H54 (cell line): ENCODE data around the gene HASPIN.

Source experiments
- DNase-seq: peaks from one replicate; pipeline ENCODE4 v3.0.0; 2011; ENCODE audit warnings: low spot score, mixed read lengths; ENCODE audit not compliant: insufficient read length
- FAIRE-seq: peaks from 3 replicates; lab custom pipeline; 2011; peaks lifted over from hg19 to GRCh38; lab: Jason Lieb, UNC
- POLR2A ChIP-seq: IDR thresholded peaks from 2 replicates; pipeline ENCODE4 v1.6.1; 2011; ENCODE audit warnings: low read depth, mild to moderate bottlenecking, low read length

The HASPIN gene

GRCh38 chr17:3723556-3724377 is at the start of gene HASPIN:
HASPIN (plus strand) TSS chr17:3723903; CDS start chr17:3723936, 33 bp downstream.
- no peak for FAIRE-seq
- peak; percentile 80 for TF ChIP-seq POLR2A
- DNase-seq, result peak; percentile 93

DNA sequence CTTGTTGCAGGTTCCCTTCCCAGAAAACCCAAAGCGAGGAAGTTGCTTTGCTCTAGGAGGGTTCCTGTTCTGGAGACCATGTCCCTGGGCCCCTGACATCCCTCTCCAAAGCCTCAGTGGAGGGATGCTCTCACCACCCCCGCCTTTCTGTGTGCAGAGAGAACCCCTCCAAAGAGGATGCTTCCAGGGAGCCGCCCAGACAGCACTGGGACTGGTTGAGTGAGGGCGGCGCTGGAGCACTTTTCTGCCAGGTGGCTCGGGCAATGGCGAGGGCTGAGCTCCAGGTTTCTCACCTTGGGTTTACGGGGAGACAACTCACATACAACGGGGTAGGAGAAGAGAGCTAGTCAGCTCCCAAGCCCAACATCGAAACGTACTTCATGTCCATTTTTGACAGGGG is 47.8 kb upstream of the HASPIN start:
- DNase-seq (no peak), FAIRE-seq (no peak)
- no peak for TF ChIP-seq POLR2A

- no peak for TF ChIP-seq POLR2A
- DNase-seq, result peak; percentile 65
- FAIRE-seq, result no peak
These were observed 45.4 kb upstream of the HASPIN start for GRCh38 chr17:3678095-3678820.

DNA sequence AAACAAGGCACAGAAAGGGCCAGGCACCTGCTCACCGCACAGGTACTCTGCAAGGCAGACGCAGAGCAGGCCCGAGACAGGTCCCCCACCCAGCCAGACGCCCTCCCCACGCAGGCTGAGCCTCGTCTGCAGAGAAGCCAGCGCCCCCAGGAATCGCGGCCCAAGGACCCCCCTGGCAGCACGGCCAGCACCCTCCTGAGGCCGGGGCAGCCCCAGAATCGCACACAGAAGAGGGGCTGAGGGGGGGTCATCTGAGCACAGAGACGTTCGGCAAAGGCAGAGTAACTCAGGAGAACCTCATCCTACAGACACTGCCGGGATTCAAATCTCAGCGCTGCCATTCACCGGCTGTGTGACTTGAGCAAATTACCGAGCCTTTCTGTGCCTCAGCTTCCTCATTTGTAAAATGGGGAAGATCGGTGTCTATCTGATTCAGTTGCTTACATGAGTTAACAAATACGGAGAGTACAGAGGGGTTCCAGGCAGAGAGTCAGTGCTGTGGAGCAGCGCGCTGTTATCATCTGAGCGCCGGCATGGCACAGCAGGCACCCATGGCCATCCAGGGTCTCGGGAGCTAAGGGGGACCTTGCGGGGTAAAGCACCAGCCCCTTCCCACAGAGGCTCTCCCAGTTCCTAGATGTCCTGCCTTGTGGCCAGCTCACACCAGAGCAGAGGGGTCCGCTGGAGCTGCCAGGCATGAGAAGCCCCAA is 44.7 kb upstream of the HASPIN start:
- TF ChIP-seq POLR2A, result no peak
- FAIRE-seq (no peak), DNase-seq (no peak)

DNA sequence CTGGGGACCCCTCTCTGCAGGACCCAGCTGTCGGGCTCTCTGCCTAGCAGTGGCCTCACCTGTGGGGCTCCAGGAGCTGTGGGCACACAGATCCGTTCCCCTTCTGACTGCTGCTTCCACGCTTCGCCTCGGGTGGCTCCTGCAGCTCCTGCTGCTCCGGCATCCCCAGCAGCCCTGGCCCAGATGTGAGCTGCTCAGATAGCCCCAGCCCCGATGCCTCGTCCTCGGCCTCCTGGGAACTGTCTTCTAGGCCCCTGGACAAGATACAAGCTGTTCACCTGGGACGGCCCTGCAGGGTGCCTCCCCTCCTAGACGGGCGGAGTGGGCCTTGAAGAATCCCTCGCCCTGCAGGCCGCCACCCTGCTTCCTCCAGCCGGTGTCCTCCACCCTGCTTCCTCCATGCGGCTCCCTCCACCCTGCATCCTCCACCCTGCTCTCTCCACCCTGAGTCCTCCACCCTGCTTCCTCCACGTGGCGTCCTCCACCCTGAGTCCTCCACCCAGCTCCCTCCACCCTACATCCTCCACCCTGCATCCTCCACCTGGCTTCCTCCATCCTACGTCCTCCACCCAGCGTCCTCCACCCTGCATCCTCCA is 44.1 kb upstream of the HASPIN start:
- DNase-seq (no peak), FAIRE-seq (no peak)
- no peak for TF ChIP-seq POLR2A

DNA sequence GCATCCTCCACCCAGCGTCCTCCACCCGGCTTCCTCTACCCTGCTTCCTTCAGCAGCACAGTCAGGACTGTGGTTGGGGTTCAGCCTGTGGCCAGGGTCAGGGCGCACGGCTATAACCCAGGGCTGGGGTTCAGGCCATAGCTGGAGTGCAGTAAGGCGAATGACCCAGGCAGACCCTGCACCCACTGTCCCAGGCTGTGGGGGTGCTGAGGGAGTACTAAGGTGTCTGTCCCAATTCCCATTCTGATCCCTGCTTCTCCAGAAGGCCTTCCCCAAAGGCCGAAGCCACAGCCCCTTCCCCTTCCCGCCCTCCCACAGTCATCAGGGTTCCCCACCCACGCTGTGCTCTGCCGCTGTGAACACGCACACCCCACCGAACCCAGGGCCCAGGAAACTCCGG is 42.6 kb upstream of the HASPIN start:
- no peak for DNase-seq
- no peak for TF ChIP-seq POLR2A
- FAIRE-seq, result no peak

DNA sequence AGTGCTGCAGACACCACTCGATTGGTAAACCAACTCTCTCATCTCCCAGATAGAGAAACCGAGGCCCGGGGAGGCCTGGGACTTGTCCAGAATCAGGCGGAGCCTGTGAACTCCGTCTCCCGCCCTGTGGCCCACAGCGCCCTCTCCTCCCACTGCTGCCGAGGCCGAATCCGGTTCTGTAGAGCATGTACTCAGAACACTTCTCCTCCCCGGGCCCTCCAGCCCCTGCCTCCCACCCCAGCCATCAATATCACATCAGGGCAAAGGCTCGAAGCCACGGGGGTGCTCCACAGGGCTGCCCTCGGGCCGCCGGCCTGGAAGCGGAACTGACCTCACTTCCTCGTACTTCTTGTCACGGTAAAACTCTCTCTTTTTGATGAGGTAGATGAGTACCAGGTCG is 42.1 kb upstream of the HASPIN start:
- FAIRE-seq, result no peak
- DNase-seq, result no peak
- no peak for TF ChIP-seq POLR2A

GRCh38 chr17:3682033-3682432 is 41.7 kb upstream of the HASPIN start:
- no peak for TF ChIP-seq POLR2A
- no peak for FAIRE-seq
- no peak for DNase-seq

DNA sequence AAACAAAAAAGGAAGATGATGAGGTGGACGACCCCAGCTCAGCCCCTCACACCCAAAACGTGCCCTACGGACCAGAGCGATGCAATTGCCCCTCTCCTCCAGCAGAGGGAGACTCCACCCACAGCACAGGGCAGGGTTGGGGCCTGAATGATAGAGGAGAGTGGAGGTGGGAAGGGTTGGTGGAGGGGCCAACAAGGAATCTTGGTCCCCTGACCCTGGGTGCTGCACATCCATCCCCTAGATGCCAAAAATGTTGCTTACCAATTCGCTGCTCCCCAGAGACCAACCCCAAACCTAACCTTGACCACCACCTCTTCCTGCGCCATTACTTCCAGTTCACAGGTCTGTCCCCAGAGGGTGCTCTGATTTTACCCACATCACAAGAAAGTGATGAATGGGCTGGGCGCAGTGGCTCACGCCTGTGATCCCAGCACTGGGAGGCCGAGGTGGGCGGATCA is 40.6 kb upstream of the HASPIN start:
- no peak for TF ChIP-seq POLR2A
- FAIRE-seq (no peak), DNase-seq (peak; percentile 73)

DNA sequence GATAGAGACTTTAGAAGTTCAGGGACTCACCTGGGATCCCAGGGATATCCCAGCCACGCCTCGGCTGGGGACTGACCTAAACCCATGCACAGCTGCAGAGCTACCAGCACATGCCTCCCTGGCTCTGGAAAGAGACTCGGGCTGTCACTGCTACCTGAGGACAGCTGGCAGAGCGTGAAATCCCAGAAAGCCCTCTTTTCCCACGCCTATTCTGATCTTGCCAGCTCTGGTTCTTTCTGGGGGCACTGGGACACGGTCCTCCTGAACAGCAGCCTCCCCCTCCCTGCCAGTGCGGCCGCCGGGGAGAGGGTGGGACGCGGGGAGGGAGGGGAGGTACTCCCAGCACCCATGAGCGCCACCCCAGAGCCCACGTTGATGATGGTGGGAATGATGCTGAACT is 38.5 kb upstream of the HASPIN start:
- FAIRE-seq (no peak), DNase-seq (no peak)
- no peak for TF ChIP-seq POLR2A

DNA sequence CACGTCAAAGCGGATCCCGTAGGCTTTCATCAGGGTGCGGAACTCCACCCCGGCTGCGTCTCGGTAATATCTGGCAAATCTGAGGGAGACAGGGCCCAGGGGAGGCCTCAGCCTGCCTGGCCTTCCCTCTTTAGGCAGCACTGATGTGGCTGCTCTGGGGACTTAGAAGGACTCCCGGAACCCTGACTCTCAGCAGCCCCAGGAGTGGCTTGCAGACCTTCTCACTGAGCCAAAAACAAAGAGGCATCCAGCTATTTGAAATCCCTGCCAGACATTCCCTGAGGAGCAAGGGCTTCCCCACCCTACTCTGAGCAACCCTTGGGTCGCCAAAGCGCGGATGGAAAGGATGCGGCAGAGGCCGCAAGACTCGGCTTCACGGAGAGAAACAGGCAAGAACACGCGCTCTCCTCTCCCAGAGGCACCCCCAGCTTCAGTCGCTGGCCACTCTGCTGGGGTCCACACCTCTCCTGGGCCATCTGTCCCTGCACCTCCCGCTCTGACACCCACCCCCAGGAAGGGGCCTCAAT is 35.6 kb upstream of the HASPIN start:
- DNase-seq (no peak), FAIRE-seq (no peak)
- no peak for TF ChIP-seq POLR2A

DNA sequence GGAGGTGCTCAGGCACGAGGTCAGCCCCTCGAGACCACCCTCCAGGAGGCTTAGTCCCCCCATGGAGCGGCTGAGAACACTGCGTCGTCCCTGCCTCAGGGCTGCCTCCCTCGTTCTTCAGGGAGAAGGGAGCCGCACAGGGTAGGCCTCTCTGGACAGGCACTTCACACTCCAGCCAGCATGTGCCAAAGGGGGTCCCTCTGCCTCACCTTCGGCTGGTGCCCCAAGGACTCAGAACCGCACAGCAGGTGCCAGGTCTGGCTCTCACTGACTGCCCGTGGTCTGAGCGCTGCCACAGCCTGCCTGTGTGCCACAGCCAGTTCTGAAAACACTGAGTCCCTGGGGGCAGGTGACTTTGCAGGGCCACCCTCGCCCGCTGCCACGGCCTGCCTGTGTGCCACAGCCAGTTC is 34.8 kb upstream of the HASPIN start:
- DNase-seq, result no peak
- no peak for TF ChIP-seq POLR2A
- FAIRE-seq, result no peak
